HG02938 (cell line): Measurements from ENCODE around the gene SYTL3.

Source experiments
- ATAC-seq: cut with Tn5 transposase; IDR thresholded peaks from one replicate; pipeline ENCODE4 v1.9.1; 2021; ENCODE audit warnings: mild to moderate bottlenecking, moderate library complexity; ENCODE audit not compliant: unreplicated experiment

Gene SYTL3

GRCh38 chr6:158808442-158808833 lies 158.6 kb downstream of the SYTL3 start:
- no peak for ATAC-seq

GRCh38 chr6:158808941-158809678 lies 159.3 kb downstream of the SYTL3 start:
- ATAC-seq = peak; percentile 69

DNA sequence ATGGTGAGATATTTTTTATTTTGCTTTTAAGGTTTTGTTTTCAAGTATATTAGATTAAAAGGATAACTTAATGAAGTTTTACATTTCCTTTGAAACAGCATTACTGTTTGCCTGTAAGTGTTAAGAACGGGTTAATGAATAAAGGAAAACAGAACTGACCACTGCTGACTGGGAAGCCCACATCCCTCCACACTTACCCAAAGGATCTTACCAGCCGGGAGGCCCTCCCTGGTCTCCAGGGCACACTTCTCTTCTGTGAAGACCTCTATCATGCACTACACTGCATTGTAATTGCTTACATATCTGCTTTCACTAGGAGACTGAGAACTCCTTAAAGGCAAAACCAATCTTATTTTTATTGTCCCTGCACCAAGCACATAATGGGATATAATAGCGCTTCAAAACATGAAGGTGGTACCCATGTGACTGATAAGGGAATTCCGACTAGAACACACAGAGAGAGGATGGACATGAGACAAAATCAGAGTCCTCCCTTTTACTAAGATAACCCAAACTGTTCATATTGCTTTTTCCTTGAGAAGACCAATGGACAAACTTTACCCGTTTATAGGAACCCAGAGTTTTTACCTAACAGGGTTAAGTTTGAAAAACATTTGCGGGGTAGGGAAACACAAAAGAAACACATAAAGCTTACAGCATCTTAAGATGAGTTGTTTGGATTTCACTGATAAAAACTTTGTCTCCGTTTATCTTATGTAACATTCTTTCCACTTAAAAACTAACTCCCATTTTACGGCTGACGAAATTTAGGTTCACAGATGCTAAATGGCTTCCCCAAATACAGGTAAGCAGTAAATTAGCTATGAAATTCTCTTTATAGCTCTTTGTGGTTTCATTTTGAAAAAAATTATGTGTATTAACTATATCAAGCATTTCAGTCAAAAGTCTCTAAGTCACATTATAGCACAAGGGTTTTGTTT lies 160.6 kb downstream of the SYTL3 start:
- no peak for ATAC-seq

GRCh38 chr6:158812611-158813010 lies 162.8 kb downstream of the SYTL3 start:
- no peak for ATAC-seq

DNA sequence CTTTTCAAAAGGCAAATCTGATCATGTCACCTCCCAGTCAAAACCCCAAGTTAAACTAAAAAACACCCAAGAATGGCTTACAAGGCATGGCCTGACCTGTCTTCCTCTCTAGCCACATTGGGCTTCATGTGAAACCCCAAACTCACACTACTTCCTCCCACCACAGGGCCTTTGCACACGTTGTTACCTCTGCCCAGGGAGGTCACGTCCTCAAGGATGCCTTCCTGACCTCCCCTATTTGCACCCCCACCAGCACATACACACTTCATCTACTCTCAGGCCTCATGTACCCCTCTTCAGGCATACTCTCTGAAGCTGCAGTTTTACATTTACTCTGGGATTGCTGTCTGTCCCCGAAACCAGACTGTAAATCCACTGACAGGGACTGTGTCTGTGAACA lies 163.2 kb downstream of the SYTL3 start:
- no peak for ATAC-seq
